Measurements from ENCODE around the gene SLC38A8.

GRCh38 chr16:83981799-83982198 is 60.8 kb downstream of the SLC38A8 start:
- TF ChIP-seq CTCF (IDR thresholded peaks at IDR 0.05): no peak
- no peak for TF ChIP-seq POLR2A (IDR thresholded peaks at IDR 0.05)
